K562 (cell line): ENCODE data around the gene ANKS4B. TPM values are rescaled to one million over a fixed set of nuclear protein-coding genes. Genes with fewer than 3 reads are reported as not detected.
A peak's percentile ranks its signal among the peaks of the same experiment; 100 is the strongest.

ENCODE experiments used
- ATAC-seq: fragments of 200-7000 bp; cut with Tn5 transposase; 3 replicates; pipeline ENCODE4 v1.9.1; 2020; ENCODE audit warnings: moderate library complexity
- BruUV-seq: library from RNA; stranded (reverse); fragments of 400-500 nt; replicated peaks from 2 replicates; lab custom pipeline; 2021; lab: Mats Ljungman, UMichigan
- CTCF ChIA-PET: fragments of 300-600 bp; formaldehyde crosslinking; extraction: SDS; loops from one replicate; lab custom pipeline; 2021; ENCODE audit warnings: low intra/inter-chr PET ratio; lab: Yijun Ruan, JAX
- POLR2A ChIA-PET: fragments of 300-600, 350-650 bp; sonication (Branson Sonifier 250); formaldehyde crosslinking; extraction: SDS; loops from one replicate; lab custom pipeline; 2021; ENCODE audit warnings: antibody characterized with exemption, inconsistent platforms; lab: Yijun Ruan, JAX
- DNase-seq, 4 experiments: peaks; one replicate each; pipeline versions ENCODE4 v3.0.0 to v3.0.0-alpha.2; 2011 to 2018; ENCODE audit warnings: low spot score in 3 of 4, mixed read lengths in 3 of 4; ENCODE audit errors: extremely low read depth in 1 of 4
- FAIRE-seq: peaks from 2 replicates; lab custom pipeline; 2011; peaks lifted over from hg19 to GRCh38; lab: Jason Lieb, UNC
- H2AFZ ChIP-seq: 2 replicates; pipeline ENCODE4 v1.6.0; 2011; ENCODE audit warnings: low read depth, low read length, control low read depth, inconsistent platforms
- H3K27ac ChIP-seq: fragments of 200-600 bp; 3 replicates; pipeline ENCODE4 v1.8.0; 2011; ENCODE audit warnings: low read depth, mild to moderate bottlenecking, control low read depth, inconsistent platforms, low read length, moderate library complexity, mixed read lengths; ENCODE audit errors: extremely low read depth
- H3K27me3 ChIP-seq, 2 experiments: fragments of 300-600 bp in 1 of 2; 2 replicates in 1 of 2; 3 replicates in 1 of 2; pipeline versions ENCODE4 v1.6.0 to v1.8.0; 2011; ENCODE audit warnings: inconsistent platforms in 2 of 2, low read length in 2 of 2, mild to moderate bottlenecking in 1 of 2, mixed read lengths in 1 of 2, moderate library complexity in 1 of 2; ENCODE audit not compliant: control insufficient read depth in 2 of 2, insufficient read depth in 2 of 2
- H3K36me3 ChIP-seq: fragments of 300-600 bp; 3 replicates; pipeline ENCODE4 v1.8.0; 2011; ENCODE audit warnings: mild to moderate bottlenecking, low read length, inconsistent platforms; ENCODE audit not compliant: control insufficient read depth, insufficient read depth
- H3K4me1 ChIP-seq, 2 experiments: fragments of 200-600 bp in 1 of 2; replicated peaks in 1 of 2; 2 replicates in 1 of 2; 3 replicates in 1 of 2; pipeline versions ENCODE4 v1.5.1 to v1.8.0; 2011; ENCODE audit warnings: inconsistent platforms in 2 of 2, low read length in 2 of 2, mild to moderate bottlenecking in 1 of 2, mixed read lengths in 1 of 2, moderate library complexity in 1 of 2; ENCODE audit not compliant: control insufficient read depth in 2 of 2, insufficient read depth in 2 of 2
- H3K4me2 ChIP-seq: 2 replicates; pipeline ENCODE4 v1.6.1; 2011; ENCODE audit warnings: low read length, control low read depth, inconsistent platforms, mixed read lengths; ENCODE audit not compliant: insufficient read depth
- H3K4me3 ChIP-seq: fragments of 200-600 bp; sonication (generic), shearing (Covaris generic); 2 replicates; pipeline ENCODE4 v1.5.1; 2016; ENCODE audit warnings: control low read depth, inconsistent platforms
- H3K79me2 ChIP-seq: fragments of 200-600 bp; 3 replicates; pipeline ENCODE4 v1.8.0; 2011; ENCODE audit warnings: low read length, inconsistent platforms; ENCODE audit not compliant: control insufficient read depth, insufficient read depth
- H3K9ac ChIP-seq, 2 experiments: 2 replicates each; pipeline versions ENCODE4 v1.6.0 to v1.6.1; 2011; ENCODE audit warnings: low read depth in 2 of 2, low read length in 2 of 2, control low read depth in 1 of 2, inconsistent platforms in 1 of 2, mild to moderate bottlenecking in 1 of 2, mixed read lengths in 1 of 2; ENCODE audit not compliant: insufficient read depth in 1 of 2
- H3K9me1 ChIP-seq: one replicate; pipeline ENCODE4 v1.6.0; 2011; ENCODE audit warnings: inconsistent platforms, mild to moderate bottlenecking, low read length, moderate library complexity; ENCODE audit not compliant: control insufficient read depth, insufficient read depth
- H3K9me3 ChIP-seq: replicated peaks from 2 replicates; pipeline ENCODE4 v1.5.1; 2011; ENCODE audit warnings: low read depth, low read length, inconsistent platforms; ENCODE audit not compliant: control insufficient read depth, insufficient read depth
- H4K20me1 ChIP-seq: replicated peaks from 2 replicates; pipeline ENCODE4 v1.6.1; 2011; ENCODE audit warnings: low read length, inconsistent platforms, mixed read lengths; ENCODE audit not compliant: control insufficient read depth, insufficient read depth
- ARID1B ChIP-seq: fragments of 450-650 bp; IDR thresholded peaks from 2 replicates; pipeline ENCODE4 v1.6.1; 2016; ENCODE audit warnings: antibody characterized with exemption, mild to moderate bottlenecking, inconsistent platforms
- CEBPB ChIP-seq: fragments of 450-650 bp; IDR thresholded peaks from 2 replicates; pipeline ENCODE4 v1.6.1; 2016; ENCODE audit warnings: missing genetic modification characterization, missing compliant biosample characterization
- CEBPG ChIP-seq, 3 experiments: fragments of 200-800 bp in 1 of 3; sonication (Bioruptor generic) in 1 of 3; sonication (generic) in 1 of 3; formaldehyde crosslinking in 1 of 3; IDR thresholded peaks in 2 of 3; conservative IDR thresholded peaks in 1 of 3; 2 replicates each; pipeline versions ENCODE4 v1.6.1 to v1.8.0; 2016 to 2022; ENCODE audit warnings: missing compliant biosample characterization in 2 of 3, missing genetic modification characterization in 2 of 3, mild to moderate bottlenecking in 1 of 3, missing genetic modification reagents in 1 of 3
- HDAC2 ChIP-seq: fragments of 450-650 bp; IDR thresholded peaks from 2 replicates; pipeline ENCODE4 v1.6.1; 2016; ENCODE audit warnings: mild to moderate bottlenecking
- HDAC8 ChIP-seq: fragments of 450-650 bp; IDR thresholded peaks from 2 replicates; pipeline ENCODE4 v1.6.1; 2016; ENCODE audit warnings: mild to moderate bottlenecking, missing genetic modification characterization, moderate library complexity, missing compliant biosample characterization
- SRSF1 ChIP-seq: fragments of 200-400 bp; formaldehyde crosslinking; IDR thresholded peaks from 2 replicates; pipeline ENCODE4 v1.6.1; 2017; ENCODE audit warnings: mild to moderate bottlenecking, low read depth, low read length, moderate library complexity
- ZFX ChIP-seq: sonication (generic); formaldehyde crosslinking; IDR thresholded peaks from 2 replicates; pipeline ENCODE4 v1.8.0; 2022; ENCODE audit warnings: mild to moderate bottlenecking, missing genetic modification reagents, moderate library complexity
- ZNF707 ChIP-seq: fragments of 250-450 bp; sonication (Bioruptor Pico); conservative IDR thresholded peaks from 2 replicates; pipeline ENCODE4 v1.8.0; 2022; ENCODE audit warnings: inconsistent platforms, mild to moderate bottlenecking, moderate library complexity
- WGBS: fragments of 100-300 bp; shearing (Covaris generic); methylation state at CpG from one replicate; pipeline ENCODE4 v1.1.6; 2016; ENCODE audit warnings: low coverage, mixed read lengths; ENCODE audit not compliant: insufficient coverage; ENCODE audit errors: missing lambda C conversion rate; 5-methylcytosine and 5-hydroxymethylcytosine counted together
- in situ Hi-C: fragments of 300-500 bp; cut with MboI; formaldehyde crosslinking; loops from 4 replicates; pipeline ENCODE4 v1.15.0; 2018; ENCODE audit warnings: inconsistent platforms, mixed read lengths
- intact Hi-C: fragments of 100-400 bp; cut with micrococcal nuclease; formaldehyde crosslinking; loops from 2 replicates; pipeline ENCODE4 v1.14.2; 2022
- polyA plus RNA-seq, 8 experiments: library from polyadenylated mRNA; depleted of rRNA in 4 of 8; stranded (reverse) in 5 of 8; unstranded in 3 of 8; fragments of >200 nt; fragmentation: Nextera tagmentation in 2 of 8; fragmentation: Illumina TruSeq in 1 of 8; extraction: Ambion mirVana in 2 of 8; extraction: Trizol in 1 of 8; gene quantifications; 2 replicates each; pipeline versions ENCODE4 v1.2.1 to v1.2.3, GENCODE V29; 2011 to 2014; ENCODE audit warnings: inconsistent platforms in 1 of 8, missing spikeins in 1 of 8
- total RNA-seq, 7 experiments: library from RNA; depleted of rRNA in 6 of 7; stranded (reverse); fragments of >200 nt in 6 of 7; fragmentation: Illumina TruSeq in 2 of 7; extraction: Trizol in 2 of 7; gene quantifications; 2 replicates each; pipeline versions ENCODE4 v1.2.1 to v1.2.3, GENCODE V29; 2011 to 2021; ENCODE audit warnings: low replicate concordance in 1 of 7
- TF ChIP-seq, protein P1 (sequence below): fragments of 200-800 bp; sonication (Bioruptor generic); IDR thresholded peaks from 2 replicates; pipeline ENCODE4 v1.6.1; 2017; ENCODE audit warnings: missing genetic modification characterization, missing compliant biosample characterization

The ANKS4B gene
- total and polyA plus RNA-seq, 9 of the 15 experiments (the other 6 are each of a cell fraction or from before 2014, with no cell fraction given) = not detected

GRCh38 chr16:21217121-21217520, 16.4 kb upstream of the ANKS4B start (continued):
- TF ChIP-seq ARID1B (peak; percentile 82), HDAC8 (no peak)

- Histone ChIP-seq H2AFZ (no peak overlapping the region), H3K4me2 (no peak overlapping the region), H3K9me1 (no peaks in the 10 kb centered on the region), H4K20me1 (no peaks in the 10 kb centered on the region), H3K4me1 (peaks cover 0 to 8% of the 10 kb centered on the region in 2 experiments; a peak in 2 of 5 replicates), H3K79me2 (no peaks in the 10 kb centered on the region), H3K27me3 (peaks cover 14 to 16% of the 10 kb centered on the region in 2 experiments; a peak in 4 of 5 replicates), H3K27ac (no peak overlapping the region), H3K4me3 (no peak overlapping the region), H3K36me3 (no peaks in the 10 kb centered on the region), H3K9ac (no peak overlapping the region), H3K9me3 (no peaks in the 10 kb centered on the region)
- FAIRE-seq (no peak), ATAC-seq (no peak), DNase-seq (no peak)
- ChIA-PET CTCF (no interaction called here), POLR2A (interaction anchor here (1.0 kb wide), 1 partner anchor 59 kb away, joined by 5 read pairs; no protein-coding TSS in a partner anchor)
- TF ChIP-seq CEBPG (CRISPR knock-in tag; IDR thresholded peaks at IDR 0.05) (peak; percentile 56), CEBPG (tag; conservative IDR thresholded peaks at IDR 0.05 in 1 of 2, IDR thresholded peaks at IDR 0.05 in 1 of 2) (peak; percentile 74 to 91), CEBPB (tag) (peak; percentile 91), ZNF707 (no peak), SRSF1 (no peak), ZFX (CRISPR knock-in tag) (no peak), HDAC2 (no peak)
- TF ChIP-seq, protein P1, sequence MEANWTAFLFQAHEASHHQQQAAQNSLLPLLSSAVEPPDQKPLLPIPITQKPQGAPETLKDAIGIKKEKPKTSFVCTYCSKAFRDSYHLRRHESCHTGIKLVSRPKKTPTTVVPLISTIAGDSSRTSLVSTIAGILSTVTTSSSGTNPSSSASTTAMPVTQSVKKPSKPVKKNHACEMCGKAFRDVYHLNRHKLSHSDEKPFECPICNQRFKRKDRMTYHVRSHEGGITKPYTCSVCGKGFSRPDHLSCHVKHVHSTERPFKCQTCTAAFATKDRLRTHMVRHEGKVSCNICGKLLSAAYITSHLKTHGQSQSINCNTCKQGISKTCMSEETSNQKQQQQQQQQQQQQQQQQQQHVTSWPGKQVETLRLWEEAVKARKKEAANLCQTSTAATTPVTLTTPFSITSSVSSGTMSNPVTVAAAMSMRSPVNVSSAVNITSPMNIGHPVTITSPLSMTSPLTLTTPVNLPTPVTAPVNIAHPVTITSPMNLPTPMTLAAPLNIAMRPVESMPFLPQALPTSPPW = peak; percentile 24; the same call in 1 of the 2 replicates
- 1% methylated on average over 7 of the region's 7 CpGs for WGBS
- no TSS peak for BruUV-seq
- in situ Hi-C loops (no loop called here), intact Hi-C loops (no loop called here)
These were observed 15.3 kb upstream of the ANKS4B start for GRCh38 chr16:21218153-21218552.
